Spinal cord (tissue), 10 donors: ENCODE measurements around the gene LPAR2. TPM values are rescaled to one million over a fixed set of nuclear protein-coding genes. Genes with fewer than 3 reads are reported as not detected.

Experiments
- DNase-seq, 6 donors: peaks; one replicate each; pipeline versions ENCODE4 v3.0.0 to v3.0.0-alpha.2; 2013 to 2015; ENCODE audit warnings: low spot score in 6 of 6, low read depth in 4 of 6
- H3K27ac ChIP-seq: one replicate; pipeline ENCODE4 v1.5.1; 2013; ENCODE audit warnings: low read depth, low read length, control low read depth
- H3K27me3 ChIP-seq: one replicate; pipeline ENCODE4 v1.6.1; 2013; ENCODE audit warnings: low read length; ENCODE audit not compliant: control insufficient read depth, insufficient read depth
- H3K36me3 ChIP-seq: one replicate; pipeline ENCODE4 v1.6.1; 2013; ENCODE audit warnings: low read length; ENCODE audit not compliant: control insufficient read depth, insufficient read depth
- H3K4me1 ChIP-seq: one replicate; pipeline ENCODE4 v1.6.1; 2013; ENCODE audit warnings: low read length; ENCODE audit not compliant: control insufficient read depth, insufficient read depth
- H3K4me3 ChIP-seq: one replicate; pipeline ENCODE4 v1.5.1; 2013; ENCODE audit warnings: low read depth, low read length, control low read depth
- H3K9me3 ChIP-seq: one replicate; pipeline ENCODE4 v1.6.1; 2013; ENCODE audit warnings: low read length; ENCODE audit not compliant: control insufficient read depth, insufficient read depth
- WGBS: methylation state at CpG from one replicate; pipeline ENCODE4 v1.1.5; 2013; ENCODE audit warnings: missing lambda C conversion rate; ENCODE audit not compliant: insufficient coverage; 5-methylcytosine and 5-hydroxymethylcytosine counted together
- polyA plus RNA-seq, 2 donors: library from polyadenylated mRNA; unstranded; fragments of 120-200 nt; gene quantifications; one replicate each; pipeline ENCODE4 v1.2.1, GENCODE V29; 2013; ENCODE audit not compliant: insufficient read length in 2 of 2
- total RNA-seq, 2 donors: library from RNA; depleted of rRNA in 1 of 2; stranded (reverse); fragments of 120-200 nt in 1 of 2; fragments of >200 nt in 1 of 2; gene quantifications; one replicate each; pipeline versions ENCODE4 v1.2.3 to v1.2.4, GENCODE V29; 2013 to 2014
- donor health status: healthy.

LPAR2 gene
- total and polyA plus RNA-seq, 4 donors, result 5.3 to 80.0 (median 43.5) TPM

DNA sequence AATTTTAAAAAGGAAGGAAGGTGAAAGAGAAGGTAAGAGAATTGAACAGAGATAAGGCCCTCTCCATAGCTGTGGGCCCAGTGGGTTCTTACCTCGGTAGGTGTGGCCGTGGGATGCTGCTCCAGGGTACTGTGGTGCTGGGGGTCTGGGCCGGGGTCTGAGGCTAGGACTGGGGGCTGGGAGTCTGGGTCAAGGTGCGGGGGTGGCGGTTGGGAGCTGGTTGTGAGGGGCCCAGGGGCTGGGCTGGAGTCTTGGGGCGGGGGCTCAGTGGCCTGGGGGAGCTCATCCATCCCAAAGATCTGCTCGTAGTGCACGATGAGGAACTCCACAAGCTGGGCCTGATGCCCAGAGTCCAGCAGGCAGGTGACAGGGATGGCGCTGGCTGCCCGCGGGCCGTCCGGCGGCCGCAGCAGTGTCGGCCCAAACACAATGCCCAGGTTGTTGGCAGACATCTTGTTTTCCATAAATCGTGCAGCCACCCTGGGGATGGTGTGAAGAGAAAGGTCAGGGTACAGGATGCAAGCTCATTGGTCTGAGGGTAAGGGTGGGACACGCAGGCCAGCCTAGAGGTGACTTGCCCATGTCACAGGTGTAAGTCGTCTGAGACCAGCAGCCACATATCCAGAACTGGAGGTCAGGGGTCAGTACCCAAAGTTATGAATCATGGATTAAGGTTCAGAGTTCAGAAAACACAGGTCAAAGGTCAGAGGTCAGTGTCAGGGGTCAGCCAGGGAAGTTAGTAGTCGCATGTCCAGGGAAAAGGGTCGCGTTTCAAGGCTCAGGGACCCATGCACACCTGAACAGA is 5.9 kb upstream of the LPAR2 start:
- Histone ChIP-seq H3K4me3 (no peak overlapping the region), H3K27me3 (no peaks in the 10 kb centered on the region), H3K36me3 (peaks cover 69% of the 10 kb centered on the region), H3K9me3 (no peaks in the 10 kb centered on the region), H3K27ac (no peak overlapping the region), H3K4me1 (peaks cover 2% of the 10 kb centered on the region)
- WGBS, result 89% methylated on average over 22 of the region's 22 CpGs
- DNase-seq, result no peak

DNA sequence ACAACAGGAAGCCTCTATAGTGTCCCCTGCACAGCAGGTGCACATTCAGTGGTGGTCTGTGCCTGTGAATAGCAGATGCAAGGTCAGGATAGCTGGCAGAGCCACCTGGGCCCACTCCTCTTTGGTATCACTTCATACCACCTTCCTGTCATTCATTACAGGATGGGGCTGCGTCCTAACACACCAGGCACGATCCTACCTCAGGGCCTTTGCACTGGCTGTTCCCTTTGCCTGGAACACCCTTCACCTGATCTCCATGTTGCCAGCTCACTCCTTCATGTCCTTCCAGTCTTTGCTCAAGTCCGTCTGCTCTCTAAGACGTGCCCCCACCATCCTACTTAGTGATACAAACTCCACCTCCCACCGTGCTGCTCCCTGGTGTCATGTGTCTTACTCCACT is 4.6 kb upstream of the LPAR2 start:
- peaks cover 8% of the 10 kb centered on the region for H3K4me1 ChIP-seq
- H3K27me3 ChIP-seq, result no peaks in the 10 kb centered on the region
- WGBS, result 86% methylated on average over 5 of the region's 5 CpGs
- no peak overlapping the region for H3K4me3 ChIP-seq
- peaks cover 61% of the 10 kb centered on the region for H3K36me3 ChIP-seq
- H3K27ac ChIP-seq, result no peak overlapping the region
- DNase-seq, result no peak
- no peaks in the 10 kb centered on the region for H3K9me3 ChIP-seq

DNA sequence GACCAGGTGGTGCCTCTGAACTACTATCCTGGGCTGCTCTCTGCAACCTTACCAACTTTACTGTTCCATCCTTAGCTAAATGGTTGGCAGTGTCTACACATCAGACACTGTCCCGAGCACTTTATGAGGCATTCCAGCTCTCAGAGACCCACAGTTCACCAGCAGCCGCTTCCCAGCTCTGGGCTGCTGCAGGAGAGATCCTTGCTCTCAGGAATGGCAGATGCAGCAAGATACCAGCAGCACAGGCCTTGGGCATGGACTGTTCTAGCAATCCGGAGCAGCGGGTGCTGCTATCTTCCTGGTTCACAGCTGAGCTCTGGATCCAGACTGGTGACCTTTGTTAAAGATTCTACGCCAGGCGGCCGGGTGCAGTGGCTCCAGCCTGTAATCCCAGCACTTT is 3.3 kb upstream of the LPAR2 start:
- H3K9me3 ChIP-seq, result no peaks in the 10 kb centered on the region
- DNase-seq, result no peak
- no peak overlapping the region for H3K4me3 ChIP-seq
- WGBS, result 90% methylated on average over 4 of the region's 7 CpGs
- peaks cover 56% of the 10 kb centered on the region for H3K36me3 ChIP-seq
- H3K27ac ChIP-seq, result no peak overlapping the region
- no peaks in the 10 kb centered on the region for H3K27me3 ChIP-seq
- H3K4me1 ChIP-seq, result peaks cover 21% of the 10 kb centered on the region

- no CpG with 5 or more reads among the region's 2 CpGs for WGBS
- Histone ChIP-seq H3K36me3 (peaks cover 53% of the 10 kb centered on the region), H3K9me3 (no peaks in the 10 kb centered on the region), H3K27ac (no peak overlapping the region), H3K4me1 (peaks cover 23% of the 10 kb centered on the region), H3K4me3 (no peak overlapping the region), H3K27me3 (no peaks in the 10 kb centered on the region)
- no peak for DNase-seq
These were observed 2.4 kb upstream of the LPAR2 start for GRCh38 chr19:19630426-19630825.

DNA sequence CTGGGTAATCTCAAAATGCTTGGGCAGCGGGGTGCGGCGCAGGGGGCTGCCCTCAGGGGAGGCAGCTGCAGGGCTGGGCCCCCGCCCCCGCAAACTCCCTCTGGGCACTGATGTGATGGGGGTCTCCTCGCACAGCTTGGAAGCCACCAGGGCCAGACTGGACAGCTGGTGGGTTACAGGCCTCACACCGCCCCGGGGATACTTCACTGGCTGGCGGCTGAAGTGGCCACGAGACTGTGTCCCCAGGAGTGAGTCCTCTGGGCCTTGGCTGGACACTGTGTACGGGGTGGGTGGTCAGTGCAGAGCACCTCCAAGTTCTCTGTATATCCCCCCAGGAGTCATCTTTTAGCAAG is 2.0 kb upstream of the LPAR2 start:
- H3K27ac ChIP-seq, result no peak overlapping the region
- 96% methylated on average over 11 of the region's 11 CpGs for WGBS
- H3K27me3 ChIP-seq, result no peaks in the 10 kb centered on the region
- DNase-seq, result no peak
- H3K4me3 ChIP-seq, result no peak overlapping the region
- peaks cover 23% of the 10 kb centered on the region for H3K4me1 ChIP-seq
- peaks cover 49% of the 10 kb centered on the region for H3K36me3 ChIP-seq
- H3K9me3 ChIP-seq, result no peaks in the 10 kb centered on the region

GRCh38 chr19:19628501-19629134 is 598 bp upstream of the LPAR2 start:
- Histone ChIP-seq H3K27me3 (no peaks in the 10 kb centered on the region), H3K4me3 (peak overlapping the region; percentile 44), H3K36me3 (peaks cover 48% of the 10 kb centered on the region), H3K9me3 (no peaks in the 10 kb centered on the region), H3K4me1 (peaks cover 23% of the 10 kb centered on the region), H3K27ac (no peak overlapping the region)
- 5% methylated on average over 46 of the region's 51 CpGs for WGBS
- DNase-seq, result peak in 4 of 6 donors; percentile 64 to 98 (median 85)

DNA sequence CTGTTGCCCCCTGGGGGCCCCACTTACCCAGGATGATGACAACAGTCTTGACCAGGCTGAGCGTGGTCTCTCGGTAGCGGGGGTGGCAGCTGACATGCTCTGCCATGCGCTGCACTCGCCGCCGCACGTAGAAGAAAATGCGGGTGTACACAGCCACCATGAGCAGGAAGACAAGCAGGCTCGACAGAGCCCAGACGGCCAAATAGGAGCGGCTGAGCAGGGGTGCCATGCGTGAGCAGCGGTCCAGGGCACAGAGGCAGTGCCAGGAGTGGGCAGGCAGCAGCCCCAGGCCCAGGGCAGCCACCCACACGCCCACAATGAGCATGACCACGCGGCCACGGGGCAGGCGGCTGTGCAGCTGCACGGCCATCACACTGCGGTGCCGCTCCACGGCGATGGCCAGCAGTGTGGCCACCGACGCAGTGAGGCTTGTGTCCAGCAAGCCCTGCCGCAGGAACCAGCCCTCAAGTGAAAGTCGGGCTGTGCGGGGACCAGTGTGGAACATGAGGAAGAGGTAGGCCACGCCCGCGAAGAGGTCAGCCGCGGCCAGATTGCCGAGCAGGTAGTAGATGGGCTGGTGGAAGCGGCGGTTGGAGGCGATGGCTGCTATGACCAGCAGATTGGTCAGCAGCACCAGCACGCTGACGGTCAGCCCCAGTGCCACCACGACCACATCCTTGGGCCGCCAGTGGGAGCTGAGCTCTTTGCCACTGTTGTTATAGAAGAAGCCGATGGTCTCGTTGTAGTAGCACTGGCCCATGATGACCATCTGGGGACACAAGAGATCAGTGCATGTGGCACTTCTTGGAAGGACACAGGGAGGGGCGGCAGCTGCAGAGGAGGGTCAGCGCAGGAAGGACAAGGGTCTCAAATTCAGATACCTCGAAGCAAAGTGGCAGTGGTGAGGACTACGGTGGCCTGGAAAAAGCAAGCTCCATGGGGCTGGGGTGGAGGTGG is 1.2 kb downstream of the LPAR2 start:
- no peak overlapping the region for H3K27ac ChIP-seq
- H3K36me3 ChIP-seq, result peaks cover 48% of the 10 kb centered on the region
- H3K4me1 ChIP-seq, result peaks cover 23% of the 10 kb centered on the region
- no peaks in the 10 kb centered on the region for H3K27me3 ChIP-seq
- peak overlapping the region; percentile 40 for H3K4me3 ChIP-seq
- H3K9me3 ChIP-seq, result no peaks in the 10 kb centered on the region
- WGBS, result 93% methylated on average over 45 of the region's 48 CpGs
- no peak for DNase-seq

DNA sequence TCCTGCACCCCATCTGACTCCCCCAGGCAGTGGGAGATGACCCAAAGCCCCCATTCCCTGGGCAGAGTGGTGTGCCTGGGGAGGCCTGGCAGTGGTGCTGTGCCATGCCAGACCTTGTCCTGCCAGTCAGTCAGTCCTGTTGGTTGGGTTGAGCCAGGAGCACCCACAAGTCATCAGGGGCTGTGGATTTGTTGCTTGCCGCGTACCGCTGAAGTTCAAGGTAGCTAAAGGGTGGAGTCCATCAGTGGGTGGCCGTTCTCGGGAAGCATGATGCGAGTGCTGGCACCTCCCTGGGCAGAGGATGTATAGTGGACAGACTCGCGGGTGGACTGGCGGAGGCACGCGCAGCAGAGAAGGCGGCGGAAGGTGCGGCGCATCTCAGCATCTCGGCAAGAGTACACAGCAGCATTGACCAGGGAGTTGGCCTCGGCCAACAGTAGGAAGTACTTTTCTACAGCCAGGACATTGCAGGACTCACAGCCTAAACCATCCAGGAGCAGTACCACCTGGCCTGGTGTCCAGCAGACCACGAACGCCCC is 3.9 kb downstream of the LPAR2 start:
- peaks cover 27% of the 10 kb centered on the region for H3K4me1 ChIP-seq
- 96% methylated on average over 17 of the region's 19 CpGs for WGBS
- H3K27ac ChIP-seq, result no peak overlapping the region
- no peak for DNase-seq
- peaks cover 31% of the 10 kb centered on the region for H3K36me3 ChIP-seq
- H3K4me3 ChIP-seq, result no peak overlapping the region
- no peaks in the 10 kb centered on the region for H3K27me3 ChIP-seq
- H3K9me3 ChIP-seq, result no peaks in the 10 kb centered on the region

DNA sequence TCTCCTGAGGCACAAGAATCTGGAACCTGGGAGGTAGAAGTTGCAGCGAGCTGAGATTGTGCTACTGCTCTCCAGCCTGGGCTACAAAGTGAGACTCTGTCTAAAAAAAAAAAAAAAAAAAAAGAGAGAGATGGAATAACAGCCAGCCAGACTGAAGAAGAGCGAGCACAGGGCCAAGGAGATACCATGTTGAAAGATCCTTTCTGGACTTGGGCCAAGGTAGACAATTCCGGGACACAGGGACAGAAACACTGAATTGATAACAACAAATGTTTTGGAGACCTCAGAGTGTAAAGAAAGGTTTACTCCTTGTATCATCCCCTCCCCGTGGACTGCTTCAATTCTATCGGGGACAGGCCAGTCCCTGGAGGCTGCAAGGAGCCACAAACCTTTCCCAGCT is 4.6 kb downstream of the LPAR2 start:
- Histone ChIP-seq H3K4me3 (no peak overlapping the region), H3K4me1 (peaks cover 27% of the 10 kb centered on the region), H3K27me3 (no peaks in the 10 kb centered on the region), H3K9me3 (no peaks in the 10 kb centered on the region), H3K27ac (no peak overlapping the region), H3K36me3 (peaks cover 31% of the 10 kb centered on the region)
- 62% methylated on average over 4 of the region's 5 CpGs for WGBS
- no peak for DNase-seq
